Fibroblast of peridontal ligament (primary cell): ENCODE results near the gene C4B.
"Not testable (repeated sequence)": the region's sequence is repeated elsewhere in the genome, so short reads cannot be mapped to it uniquely, and the experiment has no call there.

ENCODE experiments used
- DNase-seq: peaks from one replicate; pipeline ENCODE4 v3.0.0-alpha.2; 2010; ENCODE audit errors: extremely low read depth

Gene C4B

GRCh38 chr6:31980998-31981397 lies 33.6 kb upstream of the C4B start:
- DNase-seq, result not testable (repeated sequence)

- not testable (repeated sequence) for DNase-seq
These were observed 32.9 kb upstream of the C4B start, which contains the start of gene C4A for GRCh38 chr6:31981744-31982143. TSS of gene C4A (plus strand) at chr6:31982057. CDS start at chr6:31982108, 51 bp downstream.

- not testable (repeated sequence) for DNase-seq
These were observed 25.2 kb upstream of the C4B start for GRCh38 chr6:31989363-31989762.

- not testable (repeated sequence) for DNase-seq
These were observed 20.2 kb upstream of the C4B start for GRCh38 chr6:31994421-31994820.

GRCh38 chr6:31996385-31996784 lies 18.2 kb upstream of the C4B start:
- DNase-seq, result not testable (repeated sequence)

GRCh38 chr6:32002546-32003268 lies 11.9 kb upstream of the C4B start:
- DNase-seq, result not testable (repeated sequence)

GRCh38 chr6:32003301-32003700 lies 11.3 kb upstream of the C4B start:
- not testable (repeated sequence) for DNase-seq

- not testable (repeated sequence) for DNase-seq
These were observed 10.2 kb upstream of the C4B start for GRCh38 chr6:32004393-32004792.

- DNase-seq, result not testable (repeated sequence)
These were observed 9.6 kb upstream of the C4B start for GRCh38 chr6:32004864-32005537.

GRCh38 chr6:32005538-32005880 lies 9.1 kb upstream of the C4B start:
- DNase-seq, result not testable (repeated sequence)

- not testable (repeated sequence) for DNase-seq
These were observed 8.5 kb upstream of the C4B start for GRCh38 chr6:32005991-32006529.

- not testable (repeated sequence) for DNase-seq
These were observed 7.5 kb upstream of the C4B start for GRCh38 chr6:32007086-32007485.

- DNase-seq, result not testable (repeated sequence)
These were observed 6.6 kb upstream of the C4B start for GRCh38 chr6:32008037-32008436.

GRCh38 chr6:32008616-32009015 lies 6.0 kb upstream of the C4B start:
- DNase-seq, result not testable (repeated sequence)

- DNase-seq, result not testable (repeated sequence)
These were observed 5.1 kb upstream of the C4B start for GRCh38 chr6:32009537-32009936.

GRCh38 chr6:32010856-32011530 lies 3.6 kb upstream of the C4B start:
- not testable (repeated sequence) for DNase-seq

- not testable (repeated sequence) for DNase-seq
These were observed 1.5 kb upstream of the C4B start for GRCh38 chr6:32012941-32013617.

GRCh38 chr6:32013738-32014137 lies 857 bp upstream of the C4B start:
- not testable (repeated sequence) for DNase-seq

GRCh38 chr6:32022100-32022499 lies 7.5 kb downstream of the C4B start:
- not testable (repeated sequence) for DNase-seq

GRCh38 chr6:32028631-32029030 lies 14.0 kb downstream of the C4B start:
- not testable (repeated sequence) for DNase-seq

- DNase-seq, result not testable (repeated sequence)
These were observed 15.0 kb downstream of the C4B start for GRCh38 chr6:32029553-32029952.
